Right lobe of liver (tissue), 4 donors: Measurements from ENCODE around the gene DZIP1L.

Source experiments
- CTCF ChIP-seq, 4 donors: fragments of 200-600 bp in 3 of 4; fragments of 450-650 bp in 1 of 4; IDR thresholded peaks; one replicate each; pipeline versions ENCODE4 v1.5.1 to v1.8.0; 2016 to 2022; ENCODE audit warnings: antibody characterized with exemption in 4 of 4, mild to moderate bottlenecking in 2 of 4
- POLR2A ChIP-seq: fragments of 450-650 bp; IDR thresholded peaks from one replicate; pipeline ENCODE4 v1.6.1; 2017; ENCODE audit warnings: antibody characterized with exemption, mild to moderate bottlenecking
- donor health status: DM: no; HTN: no; CAD: no.
- donor health status: DM: no; HTN: no; CAD: no.
- donor health status: DM: no; HTN: yes; CAD: no.

- no peak for TF ChIP-seq CTCF (IDR thresholded peaks at IDR 0.05)
- TF ChIP-seq POLR2A = no peak
These were observed 49.0 kb downstream of the DZIP1L start for GRCh38 chr3:138066383-138066782.
